ENCODE data around the gene CPZ. TPM values are rescaled to one million over a fixed set of nuclear protein-coding genes. Genes with fewer than 3 reads are reported as not detected.
A peak's percentile ranks its signal among the peaks of the same experiment; 100 is the strongest.
"Not testable (repeated sequence)": the region's sequence is repeated elsewhere in the genome, so short reads cannot be mapped to it uniquely, and the experiment has no call there.

The CPZ gene
- total and polyA plus RNA-seq, 2 experiments from 2014 or later = 24.6 to 37.3 TPM

- Histone ChIP-seq H4K20me1 (replicated peaks; ENCODE audit: insufficient read depth) (no peaks in the 10 kb centered on the region), H3K4me2 (no peak overlapping the region), H3K79me2 (replicated peaks; ENCODE audit: insufficient read depth) (no peaks in the 10 kb centered on the region), H3K9me2 (ENCODE audit: insufficient read depth) (no peaks in the 10 kb centered on the region), H2AFZ (peak overlapping the region; percentile 76; the same call in 1 of the 2 replicates), H3K27me3 (ENCODE audit: insufficient read depth) (no peaks in the 10 kb centered on the region), H3F3A (replicated peaks; ENCODE audit: low read depth) (no peaks in the 10 kb centered on the region), H3K4me3 (no peak overlapping the region), H3K27ac (ENCODE audit: low read depth) (no peak overlapping the region), H3K4me1 (ENCODE audit: insufficient read depth) (no peaks in the 10 kb centered on the region), H3K36me3 (ENCODE audit: insufficient read depth) (no peaks in the 10 kb centered on the region)
- Mint-ChIP-seq H3K4me3 (no peak overlapping the region), H3K9me3 (no peaks in the 10 kb centered on the region; the same call in 2 of the 3 replicates), H3K36me3 (ENCODE audit: low read depth) (no peaks in the 10 kb centered on the region), H3K27me3 (ENCODE audit: insufficient read depth, low read depth, poor library complexity) (peaks cover 6% of the 10 kb centered on the region), H3K27ac (no peak overlapping the region), H3K4me1 (peaks cover 6% of the 10 kb centered on the region)
- TF ChIP-seq ZNF462 (CRISPR knock-in tag; IDR thresholded peaks at IDR 0.05) (no peak), JUNB (IDR thresholded peaks at IDR 0.05; ENCODE audit: unreplicated experiment) (no peak), REST (IDR thresholded peaks at IDR 0.05; ENCODE audit: unreplicated experiment) (no peak), CREB1 (CRISPR knock-in tag; IDR thresholded peaks at IDR 0.05; ENCODE audit: low read depth) (no peak), POLR2AphosphoS5 (IDR thresholded peaks at IDR 0.05; ENCODE audit: low read depth) (no peak), CTCF (conservative IDR thresholded peaks at IDR 0.05; ENCODE audit: low read depth in 2 of 2) (no peak), NANOG (IDR thresholded peaks at IDR 0.05; ENCODE audit: borderline replicate concordance) (no peak), ETS1 (IDR thresholded peaks at IDR 0.05) (no peak)
- ATAC-seq = peak; percentile 68
- peak; percentile 43 for DNase-seq (ENCODE audit: low spot score)
These were observed 60.9 kb downstream of the CPZ start for GRCh38 chr4:8653326-8654000.

GRCh38 chr4:8654139-8654538, 61.6 kb downstream of the CPZ start:
- not testable (repeated sequence) for H4K20me1 ChIP-seq (replicated peaks; ENCODE audit: insufficient read depth); H3K36me3 Mint-ChIP-seq (ENCODE audit: low read depth); H2AFZ ChIP-seq; H3K9me3 Mint-ChIP-seq; H3K27ac ChIP-seq (ENCODE audit: low read depth); DNase-seq (ENCODE audit: low spot score); H3K36me3 ChIP-seq (ENCODE audit: insufficient read depth); H3K27ac Mint-ChIP-seq; H3K4me3 ChIP-seq; ATAC-seq; H3K27me3 ChIP-seq (ENCODE audit: insufficient read depth); H3K27me3 Mint-ChIP-seq (ENCODE audit: insufficient read depth, low read depth, poor library complexity); H3F3A ChIP-seq (replicated peaks; ENCODE audit: low read depth); H3K79me2 ChIP-seq (replicated peaks; ENCODE audit: insufficient read depth); H3K9me2 ChIP-seq (ENCODE audit: insufficient read depth); H3K4me3 Mint-ChIP-seq; H3K4me1 Mint-ChIP-seq; H3K4me1 ChIP-seq (ENCODE audit: insufficient read depth); H3K4me2 ChIP-seq

All from GM23338 (cell line).